IMR-90 (cell line): ENCODE measurements around the gene KRTAP1-5. TPM values are rescaled to one million over a fixed set of nuclear protein-coding genes. Genes with fewer than 3 reads are reported as not detected.

Experiments used
- ATAC-seq: fragments of 200-7000 bp; cut with Tn5 transposase; 2 replicates; pipeline ENCODE4 v1.9.1; 2020; ENCODE audit warnings: low read depth, mild to moderate bottlenecking, moderate library complexity
- BruUV-seq: library from RNA; stranded (reverse); fragments of 400-500 nt; replicated peaks from 2 replicates; lab custom pipeline; 2021; lab: Mats Ljungman, UMichigan
- CTCF ChIA-PET: fragments of 300-600 bp; formaldehyde crosslinking; extraction: SDS; loops from one replicate; lab custom pipeline; 2021; ENCODE audit warnings: antibody characterized with exemption; lab: Yijun Ruan, JAX
- POLR2A ChIA-PET: fragments of 300-600 bp; sonication (Branson Sonifier 250); formaldehyde crosslinking; loops from one replicate; lab custom pipeline; 2022; ENCODE audit warnings: antibody characterized with exemption; ENCODE audit not compliant: unreplicated experiment; lab: Charles Lee
- DNase-seq: peaks from one replicate; pipeline ENCODE4 v3.0.0; 2013
- H2AFZ ChIP-seq: replicated peaks from 2 replicates; pipeline ENCODE3; 2013; ENCODE audit warnings: low read length, mild to moderate bottlenecking; ENCODE audit not compliant: poor library complexity
- H2AK5ac ChIP-seq: 2 replicates; pipeline ENCODE4 v1.6.1; 2013; ENCODE audit warnings: low read depth, low read length, inconsistent platforms
- H2AK9ac ChIP-seq: replicated peaks from 2 replicates; pipeline ENCODE3; 2013; ENCODE audit warnings: mild to moderate bottlenecking, low read depth, low read length, moderate library complexity; ENCODE audit not compliant: poor library complexity
- H2BK120ac ChIP-seq: 2 replicates; pipeline ENCODE4 v1.6.1; 2013; ENCODE audit warnings: low read depth, low read length, inconsistent platforms
- H2BK15ac ChIP-seq: 3 replicates; pipeline ENCODE4 v1.6.1; 2013; ENCODE audit warnings: low read depth, low read length, inconsistent platforms
- H2BK20ac ChIP-seq: 2 replicates; pipeline ENCODE4 v1.6.1; 2013; ENCODE audit warnings: low read depth, mild to moderate bottlenecking, inconsistent platforms, low read length, moderate library complexity
- H2BK5ac ChIP-seq: 2 replicates; pipeline ENCODE4 v1.6.1; 2013; ENCODE audit warnings: mild to moderate bottlenecking, low read depth, low read length, inconsistent platforms; ENCODE audit not compliant: poor library complexity, severe bottlenecking
- H3K14ac ChIP-seq: replicated peaks from 2 replicates; pipeline ENCODE4 v1.6.1; 2013; ENCODE audit warnings: low read depth, low read length, inconsistent platforms
- H3K18ac ChIP-seq: 2 replicates; pipeline ENCODE4 v1.6.1; 2013; ENCODE audit warnings: low read depth, low read length, control low read depth
- H3K23ac ChIP-seq: 2 replicates; pipeline ENCODE4 v1.6.1; 2013; ENCODE audit warnings: low read depth, low read length, inconsistent platforms
- H3K27ac ChIP-seq: 2 replicates; pipeline ENCODE4 v1.5.1; 2013; ENCODE audit warnings: mild to moderate bottlenecking, control low read depth, low read length; ENCODE audit not compliant: insufficient read depth
- H3K27me3 ChIP-seq: 2 replicates; pipeline ENCODE4 v1.6.1; 2013; ENCODE audit warnings: low read length; ENCODE audit not compliant: control insufficient read depth, insufficient read depth
- H3K36me3 ChIP-seq: 2 replicates; pipeline ENCODE4 v1.6.1; 2013; ENCODE audit warnings: low read length, mixed read lengths; ENCODE audit not compliant: control insufficient read depth, insufficient read depth
- H3K4ac ChIP-seq: 2 replicates; pipeline ENCODE4 v1.6.1; 2013; ENCODE audit warnings: low read depth, low read length, inconsistent platforms
- H3K4me1 ChIP-seq: 2 replicates; pipeline ENCODE4 v1.6.1; 2013; ENCODE audit warnings: low read length, mixed read lengths; ENCODE audit not compliant: control insufficient read depth, insufficient read depth
- H3K4me2 ChIP-seq: 2 replicates; pipeline ENCODE4 v1.6.1; 2013; ENCODE audit warnings: low read depth, mild to moderate bottlenecking, control low read depth, low read length, moderate library complexity
- H3K4me3 ChIP-seq: 2 replicates; pipeline ENCODE4 v1.5.1; 2013; ENCODE audit warnings: low read depth, mild to moderate bottlenecking, control low read depth, low read length, moderate library complexity; ENCODE audit not compliant: insufficient read depth
- H3K56ac ChIP-seq: 2 replicates; pipeline ENCODE4 v1.6.1; 2013; ENCODE audit warnings: low read length, inconsistent platforms; ENCODE audit not compliant: insufficient read depth; ENCODE audit errors: extremely low read depth
- H3K79me1 ChIP-seq, 2 experiments: 2 replicates each; pipeline ENCODE4 v1.6.1; 2013; ENCODE audit warnings: low read length in 2 of 2, inconsistent platforms in 1 of 2, low read depth in 1 of 2
- H3K9ac ChIP-seq: 2 replicates; pipeline ENCODE4 v1.6.1; 2013; ENCODE audit warnings: low read depth, low read length, control low read depth
- H3K9me1 ChIP-seq: 2 replicates; pipeline ENCODE4 v1.6.1; 2013; ENCODE audit warnings: low read length, inconsistent platforms; ENCODE audit not compliant: insufficient read depth
- H3K9me3 ChIP-seq: 2 replicates; pipeline ENCODE4 v1.6.1; 2013; ENCODE audit warnings: low read length; ENCODE audit not compliant: control insufficient read depth, insufficient read depth
- H4K20me1 ChIP-seq: 2 replicates; pipeline ENCODE4 v1.6.1; 2013; ENCODE audit warnings: low read length, inconsistent platforms; ENCODE audit not compliant: insufficient read depth
- H4K5ac ChIP-seq: 2 replicates; pipeline ENCODE4 v1.6.1; 2013; ENCODE audit warnings: mild to moderate bottlenecking, low read depth, low read length, control low read depth
- H4K8ac ChIP-seq, 2 experiments: 2 replicates each; pipeline ENCODE4 v1.6.1; 2013; ENCODE audit warnings: low read depth in 2 of 2, low read length in 2 of 2, control low read depth in 1 of 2, inconsistent platforms in 1 of 2
- H4K91ac ChIP-seq: 2 replicates; pipeline ENCODE4 v1.6.1; 2013; ENCODE audit warnings: low read depth, low read length, inconsistent platforms; ENCODE audit not compliant: insufficient read depth
- BHLHE40 ChIP-seq: fragments of 150-350 bp; IDR thresholded peaks from 2 replicates; pipeline ENCODE4 v1.6.1; 2016; ENCODE audit warnings: mild to moderate bottlenecking, low read depth, low read length
- CEBPB ChIP-seq: IDR thresholded peaks from 2 replicates; pipeline ENCODE4 v1.6.1; 2012; ENCODE audit warnings: low read depth, low read length, improper control_type of control experiment
- ELK1 ChIP-seq: fragments of 150-350 bp; IDR thresholded peaks from 2 replicates; pipeline ENCODE4 v1.6.1; 2016; ENCODE audit warnings: low read depth, mild to moderate bottlenecking, low read length, moderate library complexity, borderline replicate concordance
- MAFK ChIP-seq: IDR thresholded peaks from 2 replicates; pipeline ENCODE4 v1.6.1; 2012; ENCODE audit warnings: low read depth, low read length, improper control_type of control experiment
- MAZ ChIP-seq: IDR thresholded peaks from 2 replicates; pipeline ENCODE4 v1.6.1; 2012; ENCODE audit warnings: low read depth, mild to moderate bottlenecking, low read length, improper control_type of control experiment, moderate library complexity, borderline replicate concordance
- NFE2L2 ChIP-seq: fragments of 150-350 bp; IDR thresholded peaks from 2 replicates; pipeline ENCODE4 v1.6.1; 2016; ENCODE audit warnings: low read depth, mild to moderate bottlenecking, low read length
- RAD21 ChIP-seq: IDR thresholded peaks from 2 replicates; pipeline ENCODE4 v1.6.1; 2012; ENCODE audit warnings: low read length, improper control_type of control experiment
- RCOR1 ChIP-seq: IDR thresholded peaks from 2 replicates; pipeline ENCODE4 v1.6.1; 2012; ENCODE audit warnings: mild to moderate bottlenecking, low read length, improper control_type of control experiment; ENCODE audit not compliant: insufficient replicate concordance
- USF2 ChIP-seq: fragments of 150-350 bp; IDR thresholded peaks from 2 replicates; pipeline ENCODE4 v1.6.1; 2017; ENCODE audit warnings: mild to moderate bottlenecking, antibody characterized with exemption, low read length, low read depth
- dilution Hi-C: fragments of 300-500 bp; cut with HindIII; formaldehyde crosslinking; loops from one replicate; pipeline ENCODE4 v1.14.3; 2018; ENCODE audit warnings: low sequenced_read_pairs; ENCODE audit not compliant: unreplicated experiment
- in situ Hi-C: fragments of 300-500 bp; cut with MboI; formaldehyde crosslinking; loops from 3 replicates; pipeline ENCODE4 v1.14.3; 2019; ENCODE audit warnings: low sequenced_read_pairs, inconsistent platforms, mixed read lengths
- intact Hi-C: fragments of 100-400 bp; cut with micrococcal nuclease; formaldehyde crosslinking; loops from 2 replicates; pipeline ENCODE4 v1.10.0; 2022
- polyA plus RNA-seq, 3 experiments: library from polyadenylated mRNA; depleted of rRNA; stranded (reverse); fragments of >200 nt; gene quantifications; 2 replicates each; pipeline ENCODE4 v1.2.3, GENCODE V29; 2012; ENCODE audit warnings: low replicate concordance in 1 of 3
- total RNA-seq: library from RNA; depleted of rRNA; stranded (reverse); fragments of >200 nt; gene quantifications from 2 replicates; pipeline ENCODE4 v1.2.3, GENCODE V29; 2012

The KRTAP1-5 gene
- total and polyA plus RNA-seq, 2 of the 4 experiments (the other 2 are of a cell fraction), result 27.0 to 34.8 TPM

GRCh38 chr17:41010441-41010840 lies 16.6 kb downstream of the KRTAP1-5 start:
- Histone ChIP-seq H4K8ac (no peak overlapping the region), H2BK120ac (no peak overlapping the region), H3K36me3 (no peaks in the 10 kb centered on the region), H2AK9ac (no peak overlapping the region), H2AK5ac (no peak overlapping the region), H3K27ac (no peak overlapping the region), H3K4ac (no peak overlapping the region), H3K9me3 (no peaks in the 10 kb centered on the region), H3K23ac (no peak overlapping the region), H2BK15ac (no peak overlapping the region), H3K9me1 (no peaks in the 10 kb centered on the region; the same call in 1 of the 2 replicates), H2BK20ac (no peak overlapping the region), H3K4me1 (peaks cover 1% of the 10 kb centered on the region; the same call in 1 of the 2 replicates), H4K5ac (no peak overlapping the region), H4K91ac (no peak overlapping the region), H4K20me1 (no peaks in the 10 kb centered on the region), H3K4me2 (no peak overlapping the region), H2BK5ac (no peak overlapping the region), H3K27me3 (no peaks in the 10 kb centered on the region), H3K9ac (no peak overlapping the region), H3K18ac (no peak overlapping the region), H3K79me1 (no peaks in the 10 kb centered on the region), H3K4me3 (no peak overlapping the region), H3K56ac (no peak overlapping the region), H2AFZ (no peak overlapping the region), H3K14ac (no peak overlapping the region)
- ATAC-seq (no peak), DNase-seq (no peak)
- TF ChIP-seq MAZ (no peak), CEBPB (peak; percentile 29; the same call in 1 of the 2 replicates), BHLHE40 (no peak), MAFK (no peak), USF2 (no peak), ELK1 (no peak), RAD21 (no peak), NFE2L2 (no peak), RCOR1 (no peak)
- CTCF ChIA-PET, result no interaction called here
- in situ Hi-C loops, result no loop called here
- intact Hi-C loops, result no loop called here
- no TSS peak for BruUV-seq
- dilution Hi-C loops, result no loop called here
- POLR2A ChIA-PET, result no interaction called here
